GM18499 (cell line): Measurements from ENCODE around the gene ZG16.

Experiments
- ATAC-seq: cut with Tn5 transposase; IDR thresholded peaks from one replicate; pipeline ENCODE4 v1.9.1; 2021; ENCODE audit warnings: moderate number of reproducible peaks; ENCODE audit not compliant: insufficient read depth, unreplicated experiment

Gene ZG16

GRCh38 chr16:29807426-29808218, 29.6 kb downstream of the ZG16 start:
- no peak for ATAC-seq

GRCh38 chr16:29808219-29808900, 30.3 kb downstream of the ZG16 start:
- ATAC-seq, result no peak

- no peak for ATAC-seq
These were observed 31.1 kb downstream of the ZG16 start for GRCh38 chr16:29809031-29809747.

GRCh38 chr16:29809850-29810698, 32.0 kb downstream of the ZG16 start:
- no peak for ATAC-seq

GRCh38 chr16:29810699-29811169, 32.7 kb downstream of the ZG16 start:
- ATAC-seq, result no peak

- no peak for ATAC-seq
These were observed 33.3 kb downstream of the ZG16 start for GRCh38 chr16:29811170-29811895.

- ATAC-seq, result no peak
These were observed 34.0 kb downstream of the ZG16 start, which contains the start of gene PRRT2 for GRCh38 chr16:29811896-29812665. Gene PRRT2, plus strand, starts transcription at chr16:29812193. Its CDS starts 862 bp downstream, at chr16:29813055.

- no peak for ATAC-seq
These were observed 34.9 kb downstream of the ZG16 start for GRCh38 chr16:29812754-29813643.

- ATAC-seq, result no peak
These were observed 35.8 kb downstream of the ZG16 start for GRCh38 chr16:29813644-29814562.

GRCh38 chr16:29814592-29814991, 36.5 kb downstream of the ZG16 start:
- no peak for ATAC-seq

- no peak for ATAC-seq
These were observed 37.1 kb downstream of the ZG16 start for GRCh38 chr16:29815032-29815721.

GRCh38 chr16:29815793-29816693, 38.0 kb downstream of the ZG16 start, which contains the start of gene PAGR1:
Gene PAGR1, plus strand, starts transcription at chr16:29816152. Its CDS starts 374 bp downstream, at chr16:29816526.
- peak; percentile 45 for ATAC-seq

- ATAC-seq, result no peak
These were observed 38.8 kb downstream of the ZG16 start for GRCh38 chr16:29816694-29817441.

GRCh38 chr16:29818082-29818481, 40.0 kb downstream of the ZG16 start:
- no peak for ATAC-seq
